ENCODE results near the gene ACTR10. TPM values are rescaled to one million over a fixed set of nuclear protein-coding genes. Genes with fewer than 3 reads are reported as not detected.

ACTR10 gene
- total RNA-seq, 1 experiment from 2014 or later = 39.6 TPM

GRCh38 chr14:58283730-58284129 is 83.8 kb downstream of the ACTR10 start:
- DNase-seq (ENCODE audit: low read depth, low spot score) (no peak), ATAC-seq (no peak)
- H3K4me2 ChIP-seq (ENCODE audit: low read length) = no peak overlapping the region
- no peaks in the 10 kb centered on the region for H3K27me3 ChIP-seq (ENCODE audit: insufficient read depth, low read length)
- intact Hi-C loops (cut with micrococcal nuclease) = no loop called here
- H4K20me1 ChIP-seq (ENCODE audit: insufficient read depth) = peaks cover 8% of the 10 kb centered on the region
- no peak for TF ChIP-seq SRF (IDR thresholded peaks at IDR 0.05; ENCODE audit: low read depth)
- no peak for TF ChIP-seq TCF7L2 (IDR thresholded peaks at IDR 0.05; ENCODE audit: borderline replicate concordance, extremely low read depth, insufficient read depth, insufficient read length)
- TF ChIP-seq FOSL1 (IDR thresholded peaks at IDR 0.05; ENCODE audit: low read depth) = no peak
- TF ChIP-seq EGR1 (IDR thresholded peaks at IDR 0.05; ENCODE audit: low read depth) = no peak
- no peak for TF ChIP-seq ZNF274 (IDR thresholded peaks at IDR 0.05; ENCODE audit: low read depth, low read length)
- no peak for TF ChIP-seq EZH2phosphoT487 (IDR thresholded peaks at IDR 0.05; ENCODE audit: borderline replicate concordance)
- TF ChIP-seq ZBTB33 (IDR thresholded peaks at IDR 0.05; ENCODE audit: extremely low read depth, insufficient replicate concordance, low read length) = no peak
- no peak for TF ChIP-seq ZFX (IDR thresholded peaks at IDR 0.05)
- no peak for TF ChIP-seq MAX (IDR thresholded peaks at IDR 0.05)
- TF ChIP-seq REST (IDR thresholded peaks at IDR 0.05; ENCODE audit: low read depth) = no peak
- no peak for TF ChIP-seq POLR2A (IDR thresholded peaks at IDR 0.05; ENCODE audit: borderline replicate concordance, extremely low read depth, insufficient read depth, insufficient read length)
- no peak for TF ChIP-seq RAD21 (IDR thresholded peaks at IDR 0.05; ENCODE audit: low read depth)
- no peak for TF ChIP-seq JUND (IDR thresholded peaks at IDR 0.05)
- TF ChIP-seq POLR2AphosphoS5 (IDR thresholded peaks at IDR 0.05; ENCODE audit: low read depth, low read length) = no peak
- TF ChIP-seq CEBPB (IDR thresholded peaks at IDR 0.05; ENCODE audit: low read depth) = no peak
- TF ChIP-seq ELF1 (IDR thresholded peaks at IDR 0.05; ENCODE audit: borderline replicate concordance, low read depth) = no peak
- no peak for TF ChIP-seq CBX3 (IDR thresholded peaks at IDR 0.05; ENCODE audit: low read depth)
- TF ChIP-seq SIN3A (IDR thresholded peaks at IDR 0.05; ENCODE audit: low read depth) = no peak
- no peak for TF ChIP-seq YY1 (IDR thresholded peaks at IDR 0.05; ENCODE audit: extremely low read depth, insufficient replicate concordance, low read depth, low read length)
- no peak for TF ChIP-seq EZH2 (IDR thresholded peaks at IDR 0.05)
- peaks cover 23 to 50% of the 10 kb centered on the region in 2 experiments for H3K36me3 ChIP-seq (ENCODE audit: control insufficient read depth in 1 of 2, insufficient read depth in 2 of 2, low read length in 2 of 2)
- H3K9ac ChIP-seq (ENCODE audit: low read length) = no peak overlapping the region
- no peaks in the 10 kb centered on the region for H3K9me3 ChIP-seq (ENCODE audit: control insufficient read depth in 1 of 2, insufficient read depth in 1 of 2, low read depth in 1 of 2, low read length in 2 of 2)
- peaks cover 96% of the 10 kb centered on the region for H3K79me2 ChIP-seq (ENCODE audit: insufficient read depth, low read length)
- H2AFZ ChIP-seq (ENCODE audit: low read depth, low read length, poor library complexity, severe bottlenecking) = no peak overlapping the region
- H3K9me2 ChIP-seq (ENCODE audit: insufficient read depth) = no peaks in the 10 kb centered on the region
- H3K4me1 ChIP-seq (ENCODE audit: control insufficient read depth in 1 of 2, insufficient read depth in 2 of 2, low read length in 2 of 2) = no peaks in the 10 kb centered on the region
- RAD21 ChIA-PET (ENCODE audit: low non-redundant PET in 1 of 2, low total read pairs in 2 of 2, uncharacterized antibody in 2 of 2, unreplicated experiment in 2 of 2) = no interaction called here
- H3K27ac ChIP-seq (ENCODE audit: low read depth, low read length) = no peak overlapping the region
- no peak overlapping the region for H3K4me3 ChIP-seq (replicated peaks in 1 of 2; ENCODE audit: low read depth in 1 of 2, low read length in 2 of 2)
- CTCF ChIA-PET = no interaction called here
- no TSS peak for BruUV-seq (replicated peaks)
- POLR2A ChIA-PET = no interaction called here
